Testis (tissue), 2 donors: ENCODE measurements around the gene MON1B.
"Not testable (repeated sequence)": the region's sequence is repeated elsewhere in the genome, so short reads cannot be mapped to it uniquely, and the experiment has no call there.

Source experiments
- POLR2A ChIP-seq: fragments of 450-650 bp; IDR thresholded peaks from one replicate; pipeline ENCODE4 v1.6.1; 2017; ENCODE audit warnings: antibody characterized with exemption, mild to moderate bottlenecking, moderate library complexity
- TF ChIP-seq, protein P1 (sequence below), 3 experiments: fragments of 450-650 bp in 2 of 3; fragments of 200-600 bp in 1 of 3; sonication (generic) in 1 of 3; IDR thresholded peaks; one replicate each; pipeline ENCODE4 v1.5.1; 2016 to 2019; ENCODE audit warnings: antibody characterized with exemption in 3 of 3, mild to moderate bottlenecking in 2 of 3, moderate library complexity in 1 of 3

DNA sequence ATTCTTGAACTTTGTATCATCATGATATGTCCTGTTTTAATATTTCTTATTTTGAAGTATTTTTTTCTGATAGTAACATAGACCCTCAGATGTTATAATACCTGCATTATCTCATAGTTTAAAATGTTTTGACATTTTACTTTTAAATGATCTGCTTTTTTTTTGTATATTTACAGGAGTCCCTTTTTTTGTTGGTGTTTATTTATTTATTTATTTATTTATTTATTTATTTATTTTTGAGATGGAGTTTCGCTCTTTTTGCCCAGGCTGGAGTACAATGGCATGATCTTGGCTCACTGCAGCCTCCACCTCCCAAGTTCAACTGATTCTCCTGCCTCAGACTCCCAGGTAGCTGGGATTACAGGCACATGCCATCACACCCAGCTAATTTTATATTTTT is 4.7 kb upstream of the MON1B start:
- TF ChIP-seq, protein P1, sequence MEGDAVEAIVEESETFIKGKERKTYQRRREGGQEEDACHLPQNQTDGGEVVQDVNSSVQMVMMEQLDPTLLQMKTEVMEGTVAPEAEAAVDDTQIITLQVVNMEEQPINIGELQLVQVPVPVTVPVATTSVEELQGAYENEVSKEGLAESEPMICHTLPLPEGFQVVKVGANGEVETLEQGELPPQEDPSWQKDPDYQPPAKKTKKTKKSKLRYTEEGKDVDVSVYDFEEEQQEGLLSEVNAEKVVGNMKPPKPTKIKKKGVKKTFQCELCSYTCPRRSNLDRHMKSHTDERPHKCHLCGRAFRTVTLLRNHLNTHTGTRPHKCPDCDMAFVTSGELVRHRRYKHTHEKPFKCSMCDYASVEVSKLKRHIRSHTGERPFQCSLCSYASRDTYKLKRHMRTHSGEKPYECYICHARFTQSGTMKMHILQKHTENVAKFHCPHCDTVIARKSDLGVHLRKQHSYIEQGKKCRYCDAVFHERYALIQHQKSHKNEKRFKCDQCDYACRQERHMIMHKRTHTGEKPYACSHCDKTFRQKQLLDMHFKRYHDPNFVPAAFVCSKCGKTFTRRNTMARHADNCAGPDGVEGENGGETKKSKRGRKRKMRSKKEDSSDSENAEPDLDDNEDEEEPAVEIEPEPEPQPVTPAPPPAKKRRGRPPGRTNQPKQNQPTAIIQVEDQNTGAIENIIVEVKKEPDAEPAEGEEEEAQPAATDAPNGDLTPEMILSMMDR (IDR thresholded peaks at IDR 0.05): not testable (repeated sequence)
- not testable (repeated sequence) for TF ChIP-seq POLR2A
